Peyer's patch (tissue), 4 donors: ENCODE data around the gene CADPS2. TPM values are rescaled to one million over a fixed set of nuclear protein-coding genes. Genes with fewer than 3 reads are reported as not detected.

Source experiments
- DNase-seq, 3 donors: peaks; one replicate each; pipeline ENCODE4 v3.0.0-alpha.2; 2017 to 2019
- H3K27ac ChIP-seq, 4 donors: fragments of 200-600 bp; sonication (generic); one replicate each; pipeline ENCODE4 v1.5.1; 2016 to 2019
- H3K27me3 ChIP-seq, 2 donors: fragments of 200-600 bp; sonication (generic); one replicate each; pipeline ENCODE4 v1.5.1; 2019
- H3K36me3 ChIP-seq, 3 donors: fragments of 200-600 bp; sonication (generic); one replicate each; pipeline ENCODE4 v1.5.1; 2016 to 2019
- H3K4me1 ChIP-seq, 4 donors: fragments of 200-600 bp; sonication (generic); one replicate each; pipeline ENCODE4 v1.5.1; 2016 to 2019
- H3K4me3 ChIP-seq, 4 donors: fragments of 200-600 bp; sonication (generic); 1 replicate in 3 of 4; 2 replicates in 1 of 4; pipeline ENCODE4 v1.5.1; 2016 to 2019; ENCODE audit warnings: mild to moderate bottlenecking in 1 of 4
- H3K9me3 ChIP-seq, 4 donors: fragments of 200-600 bp; sonication (generic); one replicate each; pipeline ENCODE4 v1.5.1; 2016 to 2019; ENCODE audit warnings: mild to moderate bottlenecking in 1 of 4
- POLR2A ChIP-seq, 2 donors: fragments of 450-650 bp; IDR thresholded peaks; one replicate each; pipeline ENCODE4 v1.5.1; 2017; ENCODE audit warnings: antibody characterized with exemption in 2 of 2, mild to moderate bottlenecking in 2 of 2, moderate library complexity in 2 of 2
- total RNA-seq, 4 donors: library from RNA; depleted of rRNA; stranded (reverse); fragments of >200 nt; gene quantifications; one replicate each; pipeline ENCODE4 v1.1.0, GENCODE V29; 2016
- TF ChIP-seq, protein P1 (sequence below), 6 experiments: fragments of 450-650 bp in 4 of 6; fragments of 200-600 bp in 2 of 6; sonication (generic) in 1 of 6; IDR thresholded peaks; one replicate each; pipeline ENCODE4 v1.5.1; 2017 to 2019; ENCODE audit warnings: antibody characterized with exemption in 6 of 6, mild to moderate bottlenecking in 3 of 6, moderate library complexity in 1 of 6

Gene CADPS2
- total RNA-seq, 4 donors from 2014 or later: 11.4 to 21.5 (median 16.5) TPM

DNA sequence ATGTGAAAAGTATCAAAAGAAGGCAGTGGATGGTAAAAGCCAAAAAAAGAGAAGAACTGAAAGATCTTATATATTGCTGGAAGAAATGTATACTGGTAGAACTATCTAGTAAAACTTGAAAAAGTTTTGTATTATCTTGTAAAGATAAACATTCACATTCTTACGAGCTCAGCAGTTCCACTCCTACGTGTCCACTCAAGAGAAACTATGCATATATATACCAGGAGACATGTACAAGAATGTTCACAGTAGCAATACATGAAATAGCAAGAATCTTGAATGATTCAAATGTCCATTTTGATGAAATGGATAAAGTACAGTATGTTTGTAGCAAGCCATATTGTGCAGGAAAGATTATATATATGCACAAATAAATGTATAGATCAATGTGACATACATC is 342.4 kb downstream of the CADPS2 start:
- Histone ChIP-seq H3K9me3 (no peaks in the 10 kb centered on the region), H3K27ac (no peak overlapping the region), H3K4me3 (no peak overlapping the region), H3K4me1 (no peaks in the 10 kb centered on the region), H3K27me3 (no peaks in the 10 kb centered on the region), H3K36me3 (no peaks in the 10 kb centered on the region)
- no peak for DNase-seq
- no peak for TF ChIP-seq POLR2A (IDR thresholded peaks at IDR 0.05)
- TF ChIP-seq, protein P1, sequence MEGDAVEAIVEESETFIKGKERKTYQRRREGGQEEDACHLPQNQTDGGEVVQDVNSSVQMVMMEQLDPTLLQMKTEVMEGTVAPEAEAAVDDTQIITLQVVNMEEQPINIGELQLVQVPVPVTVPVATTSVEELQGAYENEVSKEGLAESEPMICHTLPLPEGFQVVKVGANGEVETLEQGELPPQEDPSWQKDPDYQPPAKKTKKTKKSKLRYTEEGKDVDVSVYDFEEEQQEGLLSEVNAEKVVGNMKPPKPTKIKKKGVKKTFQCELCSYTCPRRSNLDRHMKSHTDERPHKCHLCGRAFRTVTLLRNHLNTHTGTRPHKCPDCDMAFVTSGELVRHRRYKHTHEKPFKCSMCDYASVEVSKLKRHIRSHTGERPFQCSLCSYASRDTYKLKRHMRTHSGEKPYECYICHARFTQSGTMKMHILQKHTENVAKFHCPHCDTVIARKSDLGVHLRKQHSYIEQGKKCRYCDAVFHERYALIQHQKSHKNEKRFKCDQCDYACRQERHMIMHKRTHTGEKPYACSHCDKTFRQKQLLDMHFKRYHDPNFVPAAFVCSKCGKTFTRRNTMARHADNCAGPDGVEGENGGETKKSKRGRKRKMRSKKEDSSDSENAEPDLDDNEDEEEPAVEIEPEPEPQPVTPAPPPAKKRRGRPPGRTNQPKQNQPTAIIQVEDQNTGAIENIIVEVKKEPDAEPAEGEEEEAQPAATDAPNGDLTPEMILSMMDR (IDR thresholded peaks at IDR 0.05): no peak

DNA sequence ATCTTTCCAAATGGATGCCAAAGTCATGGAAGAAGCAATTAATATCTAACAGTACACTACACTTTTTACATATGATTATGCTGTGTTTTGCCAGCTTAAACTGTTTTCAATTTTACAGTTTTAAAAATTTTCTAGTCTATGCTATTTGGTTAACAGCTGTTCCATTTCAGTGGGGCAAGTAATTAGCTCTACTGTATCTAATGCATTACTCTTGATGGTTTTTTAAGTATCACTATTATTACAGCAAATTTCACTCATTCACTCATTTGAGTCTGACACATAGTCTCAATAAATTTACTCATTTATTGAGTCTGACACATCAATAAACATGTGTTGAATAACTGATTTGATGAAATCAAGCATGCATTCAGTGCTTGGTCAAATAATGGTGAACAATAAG is 343.1 kb downstream of the CADPS2 start:
- Histone ChIP-seq H3K4me1 (no peaks in the 10 kb centered on the region), H3K4me3 (no peak overlapping the region), H3K27me3 (no peaks in the 10 kb centered on the region), H3K27ac (no peak overlapping the region), H3K36me3 (no peaks in the 10 kb centered on the region), H3K9me3 (no peaks in the 10 kb centered on the region)
- TF ChIP-seq POLR2A (IDR thresholded peaks at IDR 0.05): no peak
- DNase-seq: no peak

DNA sequence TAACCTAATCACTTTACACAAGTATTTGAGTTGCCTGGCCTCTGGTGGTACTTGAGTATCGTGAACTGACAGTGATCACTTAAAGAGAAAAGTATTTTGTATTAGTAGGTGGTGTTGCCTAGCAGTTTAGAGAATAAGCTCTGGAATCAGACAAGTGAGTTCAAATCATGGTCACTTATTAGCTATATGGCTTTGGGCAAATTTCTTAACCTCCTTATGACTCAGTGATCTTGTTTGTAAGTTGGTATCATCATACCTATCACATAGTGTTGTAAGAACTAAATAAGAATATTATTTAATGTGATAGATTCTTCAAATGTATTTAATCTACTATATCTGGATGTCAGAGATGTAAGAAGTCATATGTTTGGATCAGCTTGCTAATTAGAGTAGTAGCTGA is 351.2 kb downstream of the CADPS2 start:
- H3K4me3 ChIP-seq: no peak overlapping the region
- no peak overlapping the region for H3K27ac ChIP-seq
- DNase-seq: no peak
- H3K4me1 ChIP-seq: no peaks in the 10 kb centered on the region
- H3K27me3 ChIP-seq: no peaks in the 10 kb centered on the region
- no peak for TF ChIP-seq POLR2A (IDR thresholded peaks at IDR 0.05)
- TF ChIP-seq, protein P1 (IDR thresholded peaks at IDR 0.05): no peak
- no peaks in the 10 kb centered on the region for H3K9me3 ChIP-seq
- H3K36me3 ChIP-seq: no peaks in the 10 kb centered on the region

DNA sequence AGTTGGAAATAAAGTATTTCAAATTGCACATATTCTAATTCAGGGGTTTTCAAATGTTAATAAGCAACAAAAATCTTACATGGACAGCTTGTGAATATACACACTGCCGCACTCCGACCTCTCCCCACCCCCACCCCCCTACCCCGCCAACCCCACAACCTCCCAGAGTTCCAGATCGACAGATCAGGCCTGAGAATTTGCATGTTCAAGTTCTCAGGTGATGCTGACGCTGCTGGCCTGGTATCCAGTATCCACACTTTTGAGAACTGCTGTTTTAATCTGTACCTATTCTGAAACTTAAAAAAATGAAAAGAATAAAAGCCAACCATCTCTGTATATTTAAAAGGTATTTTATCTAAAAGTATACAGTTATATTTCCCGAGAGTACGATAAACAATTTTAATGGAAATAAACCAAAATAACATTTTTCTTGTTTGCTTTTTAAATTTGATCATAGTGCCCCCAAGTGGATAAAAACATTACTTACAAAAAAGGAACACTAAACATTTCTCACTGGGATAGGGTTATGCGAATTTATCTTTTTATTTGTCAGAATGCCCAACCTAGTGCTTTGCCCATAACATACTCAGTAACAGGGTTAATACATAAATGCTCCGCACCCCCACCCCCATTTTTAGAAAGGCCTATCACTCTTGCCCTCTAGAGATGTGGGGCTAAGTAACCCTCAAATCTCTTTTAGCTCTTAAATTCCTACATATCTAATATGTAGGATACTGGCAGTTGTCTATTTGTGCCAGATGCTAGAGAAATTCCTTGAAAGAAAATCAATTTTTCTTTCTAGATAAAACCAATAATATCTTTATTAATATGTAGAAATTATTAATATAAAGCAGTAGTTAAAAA is 353.6 kb downstream of the CADPS2 start:
- Histone ChIP-seq H3K36me3 (no peaks in the 10 kb centered on the region), H3K27ac (no peak overlapping the region), H3K4me1 (no peaks in the 10 kb centered on the region), H3K27me3 (no peaks in the 10 kb centered on the region), H3K9me3 (no peaks in the 10 kb centered on the region), H3K4me3 (no peak overlapping the region)
- DNase-seq: no peak
- no peak for TF ChIP-seq POLR2A (IDR thresholded peaks at IDR 0.05)
- TF ChIP-seq, protein P1 (IDR thresholded peaks at IDR 0.05): peak in 4 of 6 experiments; percentile 5 to 28 (median 22)

DNA sequence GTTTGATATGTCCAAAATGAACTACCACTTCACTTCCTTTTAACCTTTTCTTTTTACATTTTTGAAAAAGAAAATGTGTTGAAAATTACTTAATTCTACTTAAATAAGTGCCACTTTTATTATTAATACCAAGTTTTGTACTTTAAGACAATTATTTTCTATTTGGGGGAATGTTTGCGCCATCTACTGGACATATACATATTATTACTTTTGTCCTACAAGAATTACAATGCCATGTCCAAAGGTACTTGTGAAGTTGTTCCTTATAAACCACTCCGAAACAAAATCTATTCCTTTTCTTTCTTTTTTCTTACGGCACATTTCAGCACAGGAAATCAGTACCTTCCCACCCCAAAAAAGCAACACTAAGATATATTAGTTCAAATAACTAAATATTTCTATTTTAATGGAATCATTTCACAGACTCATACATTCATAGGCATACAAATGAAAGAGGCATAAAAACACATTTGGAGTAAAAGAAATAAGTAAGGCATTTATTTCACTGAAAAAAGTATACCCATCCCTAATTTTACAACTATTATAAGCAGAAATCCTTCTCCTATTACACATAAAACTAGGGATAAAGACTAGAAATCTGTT is 357.3 kb downstream of the CADPS2 start:
- Histone ChIP-seq H3K27me3 (no peaks in the 10 kb centered on the region), H3K36me3 (no peaks in the 10 kb centered on the region), H3K27ac (no peak overlapping the region), H3K4me3 (no peak overlapping the region), H3K4me1 (no peaks in the 10 kb centered on the region), H3K9me3 (no peaks in the 10 kb centered on the region)
- DNase-seq: no peak
- no peak for TF ChIP-seq POLR2A (IDR thresholded peaks at IDR 0.05)
- TF ChIP-seq, protein P1 (IDR thresholded peaks at IDR 0.05): peak in 4 of 6 experiments; percentile 43 to 56 (median 51)

DNA sequence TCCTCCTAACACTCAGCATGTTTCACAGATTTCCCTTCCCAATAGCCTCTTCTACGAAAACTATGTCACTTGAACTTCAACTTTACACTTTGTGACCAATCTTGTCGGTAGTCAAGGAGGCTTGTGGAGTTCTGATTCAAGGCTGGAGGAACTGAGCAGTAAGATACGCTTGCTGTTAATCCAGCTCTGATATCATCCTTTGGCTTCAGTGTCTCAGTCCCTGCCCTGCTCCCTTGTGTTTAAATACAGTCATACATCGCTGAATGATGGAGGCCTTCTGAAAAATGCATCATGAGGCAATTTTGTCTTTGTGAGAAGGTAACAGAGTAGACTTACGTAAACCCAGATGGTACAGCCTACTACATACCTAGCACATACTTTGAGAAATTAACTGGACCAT is 360.9 kb downstream of the CADPS2 start:
- H3K36me3 ChIP-seq: no peaks in the 10 kb centered on the region
- H3K4me3 ChIP-seq: no peak overlapping the region
- no peaks in the 10 kb centered on the region for H3K9me3 ChIP-seq
- TF ChIP-seq, protein P1 (IDR thresholded peaks at IDR 0.05): no peak
- no peak for TF ChIP-seq POLR2A (IDR thresholded peaks at IDR 0.05)
- no peak for DNase-seq
- H3K27me3 ChIP-seq: no peaks in the 10 kb centered on the region
- no peak overlapping the region for H3K27ac ChIP-seq
- H3K4me1 ChIP-seq: no peaks in the 10 kb centered on the region
